ENCODE measurements around the gene BCAS4. TPM values are rescaled to one million over a fixed set of nuclear protein-coding genes. Genes with fewer than 3 reads are reported as not detected.
"Not testable (repeated sequence)": the region's sequence is repeated elsewhere in the genome, so short reads cannot be mapped to it uniquely, and the experiment has no call there.

The BCAS4 gene
- total and polyA plus RNA-seq, 2 experiments from 2014 or later: 22.2 to 24.8 TPM

- Mint-ChIP-seq H3K27me3 (ENCODE audit: insufficient read depth, low read depth, poor library complexity) (peaks cover 12% of the 10 kb centered on the region), H3K4me1 (peaks cover 19% of the 10 kb centered on the region), H3K4me3 (peak overlapping the region; percentile 57; the same call in 2 of the 3 replicates)
- not testable (repeated sequence) for H3K36me3 ChIP-seq (ENCODE audit: insufficient read depth); H3K27me3 ChIP-seq (ENCODE audit: insufficient read depth); H3K9me2 ChIP-seq (ENCODE audit: insufficient read depth); H3K27ac ChIP-seq (ENCODE audit: low read depth); H3K79me2 ChIP-seq (replicated peaks; ENCODE audit: insufficient read depth); ATAC-seq; H3K36me3 Mint-ChIP-seq (ENCODE audit: low read depth); H4K20me1 ChIP-seq (replicated peaks; ENCODE audit: insufficient read depth); H3K9me3 Mint-ChIP-seq; H3K4me2 ChIP-seq; H3K27ac Mint-ChIP-seq
- Histone ChIP-seq H3K4me1 (ENCODE audit: insufficient read depth) (peaks cover 16% of the 10 kb centered on the region), H2AFZ (0 out of 2 replicates have a peak overlapping the region, but pooled peaks have one; percentile 14), H3K4me3 (peak overlapping the region; percentile 88; the same call in 1 of the 2 replicates), H3F3A (replicated peaks; ENCODE audit: low read depth) (peaks cover 15% of the 10 kb centered on the region; the same call in 1 of the 2 replicates)
- peak; percentile 65 to 77 for TF ChIP-seq CTCF (conservative IDR thresholded peaks at IDR 0.05; ENCODE audit: low read depth in 2 of 2)
- peak; percentile 81 for DNase-seq (ENCODE audit: low spot score)
These were observed 1.3 kb upstream of the BCAS4 start for GRCh38 chr20:50793575-50794016.

- Histone ChIP-seq H3K9me2 (ENCODE audit: insufficient read depth) (no peaks in the 10 kb centered on the region), H2AFZ (peak overlapping the region; percentile 68), H3K4me1 (ENCODE audit: insufficient read depth) (peaks cover 16% of the 10 kb centered on the region), H3K79me2 (replicated peaks; ENCODE audit: insufficient read depth) (peaks cover 9% of the 10 kb centered on the region), H3K36me3 (ENCODE audit: insufficient read depth) (no peaks in the 10 kb centered on the region), H3F3A (replicated peaks; ENCODE audit: low read depth) (peaks cover 18% of the 10 kb centered on the region; the same call in 1 of the 2 replicates), H3K4me3 (peak overlapping the region; percentile 88), H3K27ac (ENCODE audit: low read depth) (peak overlapping the region; percentile 87), H3K27me3 (ENCODE audit: insufficient read depth) (0 out of 2 replicates have a peak, but pooled peaks cover 4% of the 10 kb centered on the region), H3K4me2 (peak overlapping the region; percentile 93), H4K20me1 (replicated peaks; ENCODE audit: insufficient read depth) (no peaks in the 10 kb centered on the region; the same call in 1 of the 2 replicates)
- Mint-ChIP-seq H3K4me1 (peaks cover 19% of the 10 kb centered on the region), H3K27me3 (ENCODE audit: insufficient read depth, low read depth, poor library complexity) (peaks cover 12% of the 10 kb centered on the region), H3K9me3 (no peaks in the 10 kb centered on the region; the same call in 2 of the 3 replicates), H3K4me3 (peak overlapping the region; percentile 65), H3K36me3 (ENCODE audit: low read depth) (no peaks in the 10 kb centered on the region), H3K27ac (no peak overlapping the region)
- DNase-seq (ENCODE audit: low spot score) (peak; percentile 79), ATAC-seq (peak; percentile 11)
- TF ChIP-seq POLR2AphosphoS5 (IDR thresholded peaks at IDR 0.05; ENCODE audit: low read depth) (no peak), ZNF114 (CRISPR knock-in tag; IDR thresholded peaks at IDR 0.05) (no peak), CTCF (conservative IDR thresholded peaks at IDR 0.05; ENCODE audit: low read depth in 2 of 2) (peak in 1 of 2 experiments; percentile 61; a peak in 1 of 4 replicates)
These were observed 548 bp upstream of the BCAS4 start for GRCh38 chr20:50794181-50794845.

- Histone ChIP-seq H3K4me2 (no peak overlapping the region), H3K27me3 (ENCODE audit: insufficient read depth) (0 out of 2 replicates have a peak, but pooled peaks cover 4% of the 10 kb centered on the region), H3K27ac (ENCODE audit: low read depth) (no peak overlapping the region), H4K20me1 (replicated peaks; ENCODE audit: insufficient read depth) (no peaks in the 10 kb centered on the region; the same call in none of the 2 replicates), H3F3A (replicated peaks; ENCODE audit: low read depth) (peaks cover 16% of the 10 kb centered on the region; the same call in 1 of the 2 replicates), H3K36me3 (ENCODE audit: insufficient read depth) (no peaks in the 10 kb centered on the region), H3K4me1 (ENCODE audit: insufficient read depth) (peaks cover 4% of the 10 kb centered on the region; the same call in 1 of the 2 replicates), H3K4me3 (no peak overlapping the region), H3K9me2 (ENCODE audit: insufficient read depth) (no peaks in the 10 kb centered on the region), H3K79me2 (replicated peaks; ENCODE audit: insufficient read depth) (peaks cover 9% of the 10 kb centered on the region), H2AFZ (no peak overlapping the region)
- ATAC-seq (no peak), DNase-seq (ENCODE audit: low spot score) (no peak)
- H3K4me3 Mint-ChIP-seq: no peak overlapping the region
- no peaks in the 10 kb centered on the region; the same call in 2 of the 3 replicates for H3K9me3 Mint-ChIP-seq
- H3K4me1 Mint-ChIP-seq: peaks cover 16% of the 10 kb centered on the region
- no peak overlapping the region for H3K27ac Mint-ChIP-seq
- no peaks in the 10 kb centered on the region for H3K36me3 Mint-ChIP-seq (ENCODE audit: low read depth)
- peaks cover 12% of the 10 kb centered on the region for H3K27me3 Mint-ChIP-seq (ENCODE audit: insufficient read depth, low read depth, poor library complexity)
- no peak for TF ChIP-seq STAT1 (IDR thresholded peaks at IDR 0.05; ENCODE audit: unreplicated experiment)
- TF ChIP-seq NANOG (IDR thresholded peaks at IDR 0.05; ENCODE audit: borderline replicate concordance): no peak
- TF ChIP-seq EZH2phosphoT487 (IDR thresholded peaks at IDR 0.05; ENCODE audit: unreplicated experiment): no peak
- TF ChIP-seq ZNF114 (CRISPR knock-in tag; IDR thresholded peaks at IDR 0.05): no peak
- TF ChIP-seq ZNF331 (CRISPR knock-in tag; IDR thresholded peaks at IDR 0.05; ENCODE audit: low read depth): no peak
These were observed 2.3 kb downstream of the BCAS4 start for GRCh38 chr20:50797142-50797541.

Data from GM23338 (cell line).